NCI-H2171 treated with DMSO at 0.1 percent for 48 hours (cell line): ENCODE results near the gene RBPMS2.

Source experiments
- DNase-seq: peaks from one replicate; lab custom pipeline; 2025; lab: John Stamatoyannopoulos, UW

Gene RBPMS2

GRCh38 chr15:64691896-64692565, 83.4 kb downstream of the RBPMS2 start:
- DNase-seq: no peak

GRCh38 chr15:64690578-64691296, 84.7 kb downstream of the RBPMS2 start:
- DNase-seq: no peak

- DNase-seq: no peak
These were observed 85.4 kb downstream of the RBPMS2 start for GRCh38 chr15:64690008-64690407.
